Measurements from ENCODE around the gene SPAG9. TPM values are rescaled to one million over a fixed set of nuclear protein-coding genes. Genes with fewer than 3 reads are reported as not detected.
A peak's percentile ranks its signal among the peaks of the same experiment; 100 is the strongest.

SPAG9 gene
- total and polyA plus RNA-seq, 2 experiments from 2014 or later: 26.5 to 82.7 TPM

DNA sequence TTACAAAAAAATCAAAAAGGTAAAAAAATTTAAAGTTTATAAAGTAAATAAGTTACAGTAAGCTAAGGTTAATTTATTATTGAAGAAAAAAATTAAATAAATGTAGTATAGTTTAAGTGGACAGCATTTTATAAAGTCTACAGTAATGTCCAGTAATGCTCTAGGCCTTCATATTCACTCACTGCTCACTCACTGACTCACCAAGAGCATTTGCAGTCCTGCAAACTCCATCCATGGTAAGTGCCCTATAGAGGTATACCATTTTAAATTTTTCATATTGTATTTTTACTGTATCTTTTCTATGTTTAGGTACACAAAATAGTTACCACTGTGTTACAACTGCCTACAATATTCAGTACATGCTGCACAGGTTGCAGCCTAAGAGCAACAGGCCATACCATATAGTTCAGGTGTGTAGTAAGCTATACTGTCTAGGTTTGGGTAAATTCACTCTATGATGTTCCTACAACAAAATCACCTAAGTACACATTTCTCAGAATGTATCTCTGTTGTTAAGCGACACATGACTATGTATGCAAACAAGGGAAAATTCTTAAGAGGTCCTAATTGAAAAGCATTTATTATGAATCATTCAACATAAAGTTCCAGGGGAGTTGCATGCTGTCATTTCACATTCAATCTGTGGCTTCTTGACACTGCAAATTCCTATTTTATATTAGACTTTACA, 92.3 kb downstream of the SPAG9 start:
- Histone ChIP-seq H3K27ac (no peak overlapping the region), H3K27me3 (no peaks in the 10 kb centered on the region), H4K20me1 (ENCODE audit: insufficient read depth, poor library complexity, severe bottlenecking) (no peaks in the 10 kb centered on the region), H3K79me2 (no peaks in the 10 kb centered on the region), H3K4me3 (no peak overlapping the region), H3K9me2 (replicated peaks; ENCODE audit: insufficient read depth) (no peaks in the 10 kb centered on the region), H3K36me3 (replicated peaks; ENCODE audit: insufficient read depth, low read depth) (no peaks in the 10 kb centered on the region), H2AFZ (no peak overlapping the region), H3K9me3 (ENCODE audit: low read depth) (no peaks in the 10 kb centered on the region), H3K4me2 (no peak overlapping the region), H3K4me1 (ENCODE audit: insufficient read depth) (peaks cover 3% of the 10 kb centered on the region)
- TF ChIP-seq EZH2phosphoT487 (IDR thresholded peaks at IDR 0.05; ENCODE audit: low read depth, severe bottlenecking, unreplicated experiment) (no peak), EZH2 (IDR thresholded peaks at IDR 0.05; ENCODE audit: borderline replicate concordance) (no peak)
- TF ChIP-seq, protein P1, sequence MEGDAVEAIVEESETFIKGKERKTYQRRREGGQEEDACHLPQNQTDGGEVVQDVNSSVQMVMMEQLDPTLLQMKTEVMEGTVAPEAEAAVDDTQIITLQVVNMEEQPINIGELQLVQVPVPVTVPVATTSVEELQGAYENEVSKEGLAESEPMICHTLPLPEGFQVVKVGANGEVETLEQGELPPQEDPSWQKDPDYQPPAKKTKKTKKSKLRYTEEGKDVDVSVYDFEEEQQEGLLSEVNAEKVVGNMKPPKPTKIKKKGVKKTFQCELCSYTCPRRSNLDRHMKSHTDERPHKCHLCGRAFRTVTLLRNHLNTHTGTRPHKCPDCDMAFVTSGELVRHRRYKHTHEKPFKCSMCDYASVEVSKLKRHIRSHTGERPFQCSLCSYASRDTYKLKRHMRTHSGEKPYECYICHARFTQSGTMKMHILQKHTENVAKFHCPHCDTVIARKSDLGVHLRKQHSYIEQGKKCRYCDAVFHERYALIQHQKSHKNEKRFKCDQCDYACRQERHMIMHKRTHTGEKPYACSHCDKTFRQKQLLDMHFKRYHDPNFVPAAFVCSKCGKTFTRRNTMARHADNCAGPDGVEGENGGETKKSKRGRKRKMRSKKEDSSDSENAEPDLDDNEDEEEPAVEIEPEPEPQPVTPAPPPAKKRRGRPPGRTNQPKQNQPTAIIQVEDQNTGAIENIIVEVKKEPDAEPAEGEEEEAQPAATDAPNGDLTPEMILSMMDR (IDR thresholded peaks at IDR 0.05; ENCODE audit: poor library complexity): no peak
- WGBS (ENCODE audit: low lambda C conversion rate, missing lambda C conversion rate): 100% methylated on average over 1 of the region's 1 CpG
- no peak for DNase-seq (ENCODE audit: low spot score)

DNA sequence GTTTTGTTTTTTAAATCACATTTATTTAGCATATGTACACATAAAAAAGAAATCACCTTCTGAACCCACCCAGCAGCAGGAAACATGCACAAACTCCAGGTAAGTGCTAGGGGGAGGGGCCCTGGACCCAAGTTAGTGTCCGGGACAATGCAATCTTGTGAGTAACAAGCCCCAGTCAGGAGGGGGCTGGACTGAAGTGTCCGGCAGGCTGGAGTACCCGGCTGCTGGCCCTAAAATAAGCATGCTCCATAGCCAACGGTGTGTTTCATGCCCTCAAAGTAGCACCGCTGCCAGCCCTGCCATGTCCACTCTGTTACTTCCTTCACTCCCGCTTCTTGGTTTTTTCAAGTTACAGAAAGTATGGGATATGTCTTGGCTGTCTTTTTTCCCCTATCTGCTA, 102.1 kb downstream of the SPAG9 start:
- no peaks in the 10 kb centered on the region for H3K9me3 ChIP-seq (ENCODE audit: low read depth)
- H2AFZ ChIP-seq: no peak overlapping the region
- WGBS (ENCODE audit: low lambda C conversion rate, missing lambda C conversion rate): 88% methylated on average over 6 of the region's 6 CpGs
- no peaks in the 10 kb centered on the region for H3K27me3 ChIP-seq
- H3K4me1 ChIP-seq (ENCODE audit: insufficient read depth): no peaks in the 10 kb centered on the region
- no peak for DNase-seq (ENCODE audit: low spot score)
- no peaks in the 10 kb centered on the region for H3K9me2 ChIP-seq (replicated peaks; ENCODE audit: insufficient read depth)
- H3K79me2 ChIP-seq: no peaks in the 10 kb centered on the region
- no peak overlapping the region for H3K4me3 ChIP-seq
- H4K20me1 ChIP-seq (ENCODE audit: insufficient read depth, poor library complexity, severe bottlenecking): no peaks in the 10 kb centered on the region
- no peak overlapping the region for H3K27ac ChIP-seq
- TF ChIP-seq EZH2phosphoT487 (IDR thresholded peaks at IDR 0.05; ENCODE audit: low read depth, severe bottlenecking, unreplicated experiment): no peak
- no peak for TF ChIP-seq EZH2 (IDR thresholded peaks at IDR 0.05; ENCODE audit: borderline replicate concordance)
- TF ChIP-seq, protein P1 (IDR thresholded peaks at IDR 0.05; ENCODE audit: poor library complexity): no peak
- H3K4me2 ChIP-seq: no peak overlapping the region
- H3K36me3 ChIP-seq (replicated peaks; ENCODE audit: insufficient read depth, low read depth): no peaks in the 10 kb centered on the region

DNA sequence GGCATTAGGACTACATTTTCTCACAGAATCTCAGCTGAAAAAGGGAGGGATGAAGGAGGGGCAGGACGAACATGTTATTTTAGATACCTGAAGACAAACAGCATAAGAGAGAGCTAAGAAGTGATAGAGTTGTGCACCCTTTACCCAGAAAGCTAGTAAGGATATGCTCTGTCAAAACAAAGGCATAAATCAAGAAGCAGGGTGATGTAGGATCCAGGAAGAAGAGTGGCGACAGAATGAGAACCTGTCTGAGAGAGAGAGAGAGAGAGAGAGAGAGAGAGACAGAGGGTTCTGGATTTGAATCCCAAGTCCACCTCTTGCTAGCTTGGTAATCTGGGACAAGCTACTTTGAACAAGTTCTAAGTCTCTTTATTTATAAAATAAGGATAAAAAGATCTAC, 103.4 kb downstream of the SPAG9 start:
- 97% methylated on average over 2 of the region's 2 CpGs for WGBS (ENCODE audit: low lambda C conversion rate, missing lambda C conversion rate)
- no peaks in the 10 kb centered on the region for H3K36me3 ChIP-seq (replicated peaks; ENCODE audit: insufficient read depth, low read depth)
- H4K20me1 ChIP-seq (ENCODE audit: insufficient read depth, poor library complexity, severe bottlenecking): no peaks in the 10 kb centered on the region
- no peak overlapping the region for H3K4me2 ChIP-seq
- peak overlapping the region; percentile 4 for H3K27ac ChIP-seq
- no peaks in the 10 kb centered on the region for H3K4me1 ChIP-seq (ENCODE audit: insufficient read depth)
- no peaks in the 10 kb centered on the region for H3K9me2 ChIP-seq (replicated peaks; ENCODE audit: insufficient read depth)
- TF ChIP-seq EZH2 (IDR thresholded peaks at IDR 0.05; ENCODE audit: borderline replicate concordance) (no peak), EZH2phosphoT487 (IDR thresholded peaks at IDR 0.05; ENCODE audit: low read depth, severe bottlenecking, unreplicated experiment) (no peak)
- TF ChIP-seq, protein P1 (IDR thresholded peaks at IDR 0.05; ENCODE audit: poor library complexity): no peak
- no peak for DNase-seq (ENCODE audit: low spot score)
- no peak overlapping the region for H3K4me3 ChIP-seq
- no peaks in the 10 kb centered on the region for H3K9me3 ChIP-seq (ENCODE audit: low read depth)
- no peak overlapping the region for H2AFZ ChIP-seq
- no peaks in the 10 kb centered on the region for H3K79me2 ChIP-seq
- H3K27me3 ChIP-seq: no peaks in the 10 kb centered on the region

Measured in hepatocyte (in vitro differentiated cells).